Astrocyte (in vitro differentiated cells and primary cell): ENCODE results near the gene NAV1.

Experiments
- CTCF ChIP-seq: IDR thresholded peaks from 2 replicates; pipeline ENCODE4 v1.5.1; 2011; ENCODE audit warnings: low read depth, mild to moderate bottlenecking, inconsistent platforms, low read length, moderate library complexity; ENCODE audit not compliant: insufficient read depth
- EZH2 ChIP-seq: IDR thresholded peaks from 2 replicates; pipeline ENCODE4 v1.6.1; 2012; ENCODE audit warnings: mild to moderate bottlenecking, low read length, inconsistent platforms; ENCODE audit not compliant: insufficient read depth

- no peak for TF ChIP-seq CTCF
- TF ChIP-seq EZH2 = no peak
Observed at GRCh38 chr1:201584471-201585092, 45.7 kb downstream of the NAV1 start.
